Testis (tissue), 5 donors: ENCODE data around the gene SIVA1. TPM values are rescaled to one million over a fixed set of nuclear protein-coding genes. Genes with fewer than 3 reads are reported as not detected.

Source experiments
- DNase-seq: peaks from one replicate; pipeline ENCODE4 v3.0.0-alpha.2; 2019
- H3K27ac ChIP-seq, 2 donors: fragments of 200-600 bp; sonication (generic); one replicate each; pipeline ENCODE4 v1.5.1; 2019
- H3K27me3 ChIP-seq: fragments of 200-600 bp; sonication (generic); one replicate; pipeline ENCODE4 v1.5.1; 2019
- H3K36me3 ChIP-seq: fragments of 200-600 bp; sonication (generic); one replicate; pipeline ENCODE4 v1.5.1; 2017; ENCODE audit warnings: low read depth; ENCODE audit errors: missing control alignments
- H3K4me1 ChIP-seq: fragments of 200-600 bp; sonication (generic); one replicate; pipeline ENCODE4 v1.5.1; 2019
- H3K4me3 ChIP-seq, 2 donors: fragments of 200-600 bp; sonication (generic); one replicate each; pipeline ENCODE4 v1.5.1; 2017 to 2019
- H3K9me3 ChIP-seq: fragments of 200-600 bp; sonication (generic); one replicate; pipeline ENCODE4 v1.5.1; 2017
- POLR2A ChIP-seq: fragments of 450-650 bp; IDR thresholded peaks from one replicate; pipeline ENCODE4 v1.6.1; 2017; ENCODE audit warnings: antibody characterized with exemption, mild to moderate bottlenecking, moderate library complexity
- WGBS, 2 donors: methylation state at CpG; one replicate each; pipeline ENCODE4 v1.1.5; 2018; 5-methylcytosine and 5-hydroxymethylcytosine counted together
- intact Hi-C: fragments of 100-400 bp; cut with DNase I; formaldehyde crosslinking; loops from one replicate; pipeline ENCODE4 v1.15.1; 2023; ENCODE audit warnings: low total_unique reads
- long read RNA-seq, 2 donors: transcript quantifications; one replicate each; lab custom pipeline, GENCODE V29; 2026
- polyA plus RNA-seq: library from polyadenylated mRNA; stranded (reverse); fragments of 350-450 nt; fragmentation: Illumina TruSeq; extraction: RNeasy Lipid Tissue Mini Kit (QIAGEN cat#74804); gene quantifications from one replicate; pipeline ENCODE4 v1.2.3, GENCODE V29; 2014; ENCODE audit warnings: low read depth, low replicate concordance; ENCODE audit not compliant: insufficient read depth
- total RNA-seq, 2 donors: library from RNA; depleted of rRNA; stranded (reverse); fragments of >200 nt; gene quantifications; one replicate each; pipeline ENCODE4 v1.2.3, GENCODE V29; 2016
- TF ChIP-seq, protein P1 (sequence below), 3 experiments: fragments of 450-650 bp in 2 of 3; fragments of 200-600 bp in 1 of 3; sonication (generic) in 1 of 3; IDR thresholded peaks; one replicate each; pipeline ENCODE4 v1.5.1; 2016 to 2019; ENCODE audit warnings: antibody characterized with exemption in 3 of 3, mild to moderate bottlenecking in 2 of 3, moderate library complexity in 1 of 3

Gene SIVA1, protein sequence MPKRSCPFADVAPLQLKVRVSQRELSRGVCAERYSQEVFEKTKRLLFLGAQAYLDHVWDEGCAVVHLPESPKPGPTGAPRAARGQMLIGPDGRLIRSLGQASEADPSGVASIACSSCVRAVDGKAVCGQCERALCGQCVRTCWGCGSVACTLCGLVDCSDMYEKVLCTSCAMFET
- total RNA-seq (100 to 1,000 TPM; 236 to 247 TPM), polyA plus RNA-seq (99.5 TPM)
- long read RNA-seq, donor 1, full-length matches to known transcripts = 106 of 183 reads
- long read RNA-seq, donor 1, partial matches to known transcripts = 67 of 183 reads
- long read RNA-seq, donor 1, other reads (novel, unspliced or antisense) = 10 of 183 reads
- long read RNA-seq, donor 2, full-length matches to known transcripts = 55 of 83 reads
- long read RNA-seq, donor 2, partial matches to known transcripts = 28 of 83 reads
- long read RNA-seq, donor 2, other reads (novel, unspliced or antisense) = 0 of 83 reads

DNA sequence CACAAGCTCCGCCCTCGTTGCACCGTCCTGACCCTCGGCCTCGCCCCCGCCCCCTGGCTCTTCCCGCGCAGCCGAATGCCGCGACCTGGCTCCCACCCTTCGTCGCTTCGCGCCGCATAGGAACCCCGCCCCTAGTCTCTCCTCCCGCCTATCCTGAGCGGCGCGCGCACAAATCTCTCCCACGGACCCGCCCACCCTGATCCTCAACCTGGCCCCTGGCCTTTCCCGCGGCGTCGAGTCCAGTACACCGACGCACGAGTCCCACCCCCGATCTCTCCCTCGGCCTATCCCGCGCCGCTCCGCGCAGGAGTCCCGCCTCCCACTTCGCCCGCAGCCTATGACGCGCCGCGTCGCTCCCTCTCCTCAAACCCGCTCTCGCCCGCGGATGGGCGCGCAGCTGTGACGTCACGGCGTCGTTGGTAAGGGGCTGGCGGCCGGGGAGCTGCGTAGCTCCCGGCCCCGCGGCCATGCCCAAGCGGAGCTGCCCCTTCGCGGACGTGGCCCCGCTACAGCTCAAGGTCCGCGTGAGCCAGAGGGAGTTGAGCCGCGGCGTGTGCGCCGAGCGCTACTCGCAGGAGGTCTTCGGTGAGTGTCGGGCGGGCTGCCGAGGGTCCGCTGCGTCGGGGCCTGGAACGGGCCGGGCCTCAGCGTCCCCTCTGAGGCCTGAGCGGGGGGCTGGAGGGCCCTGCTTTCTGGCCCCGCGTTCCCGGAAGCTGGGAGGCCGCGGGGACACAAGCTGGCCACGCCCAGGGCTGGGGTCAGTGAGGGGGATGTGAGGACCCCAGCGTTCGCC, at the start of gene SIVA1:
Gene SIVA1 (plus strand): TSS at position 413 of the 793 bp plus-strand sequence. CDS start 55 bp downstream, at position 468.
- H3K4me3 ChIP-seq = peak within 1 kb of the TSS; percentile 97 to 100
- H3K27me3 ChIP-seq = no peaks in the 10 kb centered on the region
- peak within 1 kb of the TSS; percentile 85 to 86 for H3K27ac ChIP-seq
- DNase-seq = peak; percentile 99
- H3K4me1 ChIP-seq = peaks cover 27% of the 10 kb centered on the region
- H3K9me3 ChIP-seq = no peaks in the 10 kb centered on the region
- intact Hi-C loops = no loop called here
- 0% methylated on average over 1 to 82 of the region's 95 CpGs for WGBS, 2 donors
- TF ChIP-seq POLR2A = peak; percentile 55
- TF ChIP-seq, protein P1, sequence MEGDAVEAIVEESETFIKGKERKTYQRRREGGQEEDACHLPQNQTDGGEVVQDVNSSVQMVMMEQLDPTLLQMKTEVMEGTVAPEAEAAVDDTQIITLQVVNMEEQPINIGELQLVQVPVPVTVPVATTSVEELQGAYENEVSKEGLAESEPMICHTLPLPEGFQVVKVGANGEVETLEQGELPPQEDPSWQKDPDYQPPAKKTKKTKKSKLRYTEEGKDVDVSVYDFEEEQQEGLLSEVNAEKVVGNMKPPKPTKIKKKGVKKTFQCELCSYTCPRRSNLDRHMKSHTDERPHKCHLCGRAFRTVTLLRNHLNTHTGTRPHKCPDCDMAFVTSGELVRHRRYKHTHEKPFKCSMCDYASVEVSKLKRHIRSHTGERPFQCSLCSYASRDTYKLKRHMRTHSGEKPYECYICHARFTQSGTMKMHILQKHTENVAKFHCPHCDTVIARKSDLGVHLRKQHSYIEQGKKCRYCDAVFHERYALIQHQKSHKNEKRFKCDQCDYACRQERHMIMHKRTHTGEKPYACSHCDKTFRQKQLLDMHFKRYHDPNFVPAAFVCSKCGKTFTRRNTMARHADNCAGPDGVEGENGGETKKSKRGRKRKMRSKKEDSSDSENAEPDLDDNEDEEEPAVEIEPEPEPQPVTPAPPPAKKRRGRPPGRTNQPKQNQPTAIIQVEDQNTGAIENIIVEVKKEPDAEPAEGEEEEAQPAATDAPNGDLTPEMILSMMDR (IDR thresholded peaks at IDR 0.05) = peak in 1 of 3 experiments; percentile 21
- no peaks in the 10 kb centered on the region for H3K36me3 ChIP-seq

DNA sequence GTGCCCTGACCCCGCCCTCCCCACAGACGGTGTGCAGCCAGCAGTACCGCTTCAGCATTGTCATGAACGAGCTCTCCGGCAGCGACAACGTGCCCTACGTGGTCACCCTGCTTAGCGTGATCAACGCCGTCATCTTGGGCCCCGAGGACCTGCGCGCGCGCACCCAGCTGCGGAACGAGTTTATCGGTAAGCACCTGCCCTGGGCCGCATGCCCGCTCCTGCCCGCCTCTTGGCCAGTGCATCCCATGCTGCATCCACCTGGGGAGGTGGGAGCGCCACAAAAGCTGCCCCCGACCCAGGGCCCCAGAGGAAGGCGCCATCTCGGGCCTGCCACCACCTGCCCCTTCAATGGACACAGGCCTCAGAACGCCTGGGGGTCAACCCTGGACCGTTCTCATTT, 49.7 kb upstream of the SIVA1 start:
- Histone ChIP-seq H3K4me3 (no peak overlapping the region), H3K27ac (no peak overlapping the region), H3K4me1 (peaks cover 27% of the 10 kb centered on the region), H3K27me3 (no peaks in the 10 kb centered on the region), H3K36me3 (no peaks in the 10 kb centered on the region), H3K9me3 (no peaks in the 10 kb centered on the region)
- intact Hi-C loops = no loop called here
- DNase-seq = no peak
- 93% methylated on average over 3 to 28 of the region's 28 CpGs for WGBS, 2 donors
- TF ChIP-seq POLR2A = no peak
- TF ChIP-seq, protein P1 (IDR thresholded peaks at IDR 0.05) = no peak

DNA sequence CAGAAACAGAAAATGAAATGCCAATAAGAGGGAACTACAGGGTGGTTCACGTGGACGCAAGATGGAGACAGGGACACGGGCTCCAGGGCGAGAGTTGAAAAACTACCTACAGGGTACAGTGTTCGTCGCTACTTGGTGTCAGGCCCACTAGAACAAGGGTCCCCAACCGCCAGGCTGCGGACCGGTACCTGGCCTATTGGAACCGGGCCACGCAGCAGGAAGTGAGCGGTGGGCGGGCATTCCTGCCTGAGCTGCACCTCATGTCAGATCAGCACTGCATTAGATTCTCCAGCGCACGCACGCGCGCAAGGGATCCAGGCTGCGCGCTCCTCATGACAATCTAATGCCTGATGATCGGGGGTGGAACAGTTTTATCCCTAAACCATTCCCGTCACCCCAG, 48.7 kb upstream of the SIVA1 start:
- TF ChIP-seq, protein P1 (IDR thresholded peaks at IDR 0.05) = no peak
- TF ChIP-seq POLR2A = no peak
- Histone ChIP-seq H3K9me3 (no peaks in the 10 kb centered on the region), H3K36me3 (no peaks in the 10 kb centered on the region), H3K27me3 (no peaks in the 10 kb centered on the region), H3K27ac (no peak overlapping the region), H3K4me3 (no peak overlapping the region), H3K4me1 (peaks cover 17% of the 10 kb centered on the region)
- no peak for DNase-seq
- WGBS, 2 donors = 95 to 97% methylated on average over 16 to 22 of the region's 22 CpGs
- intact Hi-C loops = no loop called here

DNA sequence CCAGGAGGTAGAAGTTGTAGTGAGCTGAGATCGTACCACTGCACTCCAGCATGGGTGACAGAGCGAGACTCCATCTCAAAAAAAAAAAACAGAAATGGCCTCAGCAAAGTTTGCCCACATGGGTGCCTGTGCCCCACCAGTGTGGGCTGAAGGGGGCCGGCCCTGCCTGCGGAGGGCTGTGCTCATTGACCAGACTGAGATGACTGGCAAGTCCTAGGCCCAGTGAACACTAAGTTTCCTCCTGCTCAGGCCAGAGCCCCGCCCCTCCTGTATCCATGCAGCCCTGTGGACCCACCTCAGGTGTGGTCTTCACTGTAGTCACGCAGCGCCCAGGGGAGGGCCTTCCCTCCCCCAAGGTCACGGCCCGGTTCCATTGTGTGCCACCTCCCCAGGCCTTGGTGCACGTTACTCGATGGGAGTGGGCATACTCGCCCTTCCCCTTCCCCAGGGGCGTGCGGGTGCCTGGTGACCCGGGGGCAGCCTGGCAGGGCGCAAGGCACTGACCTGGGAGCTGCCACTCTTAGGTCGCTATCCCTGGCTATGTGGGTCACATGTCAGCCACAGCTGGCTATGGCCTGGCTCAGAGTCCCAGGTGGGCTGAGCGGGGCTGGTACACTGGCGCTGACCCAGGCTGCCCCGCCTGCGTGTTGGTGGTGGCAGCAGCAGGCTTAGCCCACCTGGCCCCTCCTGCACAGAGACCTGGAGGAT, 47.5 kb upstream of the SIVA1 start:
- H3K27me3 ChIP-seq = no peaks in the 10 kb centered on the region
- 90 to 94% methylated on average over 11 to 21 of the region's 21 CpGs for WGBS, 2 donors
- no peaks in the 10 kb centered on the region for H3K9me3 ChIP-seq
- no peak overlapping the region for H3K4me3 ChIP-seq
- no peak overlapping the region for H3K27ac ChIP-seq
- no peaks in the 10 kb centered on the region for H3K36me3 ChIP-seq
- no peak for DNase-seq
- intact Hi-C loops = loop anchor here (5.0 kb wide), 1 partner anchor 53 kb away; no protein-coding TSS in a partner anchor
- TF ChIP-seq, protein P1 (IDR thresholded peaks at IDR 0.05) = no peak
- TF ChIP-seq POLR2A = no peak
- peaks cover 6% of the 10 kb centered on the region for H3K4me1 ChIP-seq
